GM23338 (cell line): ENCODE data around the gene PDE2A. TPM values are rescaled to one million over a fixed set of nuclear protein-coding genes. Genes with fewer than 3 reads are reported as not detected.

ENCODE experiments used
- ATAC-seq: fragments of 200-7000 bp; cut with Tn5 transposase; 3 replicates; pipeline ENCODE4 v1.9.1; 2020
- DNase-seq: peaks from one replicate; pipeline ENCODE4 v3.0.0-alpha.2; 2015; ENCODE audit warnings: low spot score
- H2AFZ ChIP-seq: fragments of 200-600 bp; sonication (generic); 2 replicates; pipeline ENCODE4 v1.8.0; 2016; ENCODE audit warnings: antibody characterized with exemption, mild to moderate bottlenecking, moderate library complexity
- H3F3A ChIP-seq: fragments of 200-600 bp; sonication (generic); replicated peaks from 2 replicates; pipeline ENCODE4 v1.8.0; 2017; ENCODE audit warnings: antibody characterized with exemption, mixed run types, low read depth
- H3K27ac ChIP-seq: fragments of 200-600 bp; sonication (generic); 2 replicates; pipeline ENCODE4 v1.6.1; 2016; ENCODE audit warnings: low read depth
- H3K27me3 ChIP-seq: fragments of 200-600 bp; sonication (generic); 2 replicates; pipeline ENCODE4 v1.8.0; 2016; ENCODE audit warnings: mild to moderate bottlenecking, mixed run types, moderate library complexity; ENCODE audit not compliant: insufficient read depth
- H3K36me3 ChIP-seq: fragments of 200-600 bp; sonication (generic); 2 replicates; pipeline ENCODE4 v1.8.0; 2016; ENCODE audit warnings: mild to moderate bottlenecking; ENCODE audit not compliant: insufficient read depth
- H3K4me1 ChIP-seq: fragments of 200-600 bp; sonication (generic); 2 replicates; pipeline ENCODE4 v1.8.0; 2016; ENCODE audit warnings: mild to moderate bottlenecking, moderate library complexity; ENCODE audit not compliant: insufficient read depth
- H3K4me2 ChIP-seq: fragments of 200-600 bp; sonication (generic); 2 replicates; pipeline ENCODE4 v1.7.1; 2017; ENCODE audit warnings: mixed run types
- H3K4me3 ChIP-seq: fragments of 200-600 bp; sonication (generic); 2 replicates; pipeline ENCODE4 v1.6.1; 2016; ENCODE audit warnings: mixed run types
- H3K79me2 ChIP-seq: fragments of 200-600 bp; sonication (generic); replicated peaks from 2 replicates; pipeline ENCODE4 v1.8.0; 2017; ENCODE audit warnings: mild to moderate bottlenecking; ENCODE audit not compliant: insufficient read depth
- H3K9me2 ChIP-seq: fragments of 200-600 bp; sonication (generic); 2 replicates; pipeline ENCODE4 v1.8.0; 2017; ENCODE audit not compliant: insufficient read depth
- H4K20me1 ChIP-seq: fragments of 200-600 bp; sonication (generic); replicated peaks from 2 replicates; pipeline ENCODE4 v1.8.0; 2017; ENCODE audit warnings: mild to moderate bottlenecking; ENCODE audit not compliant: insufficient read depth
- H3K27ac Mint-ChIP-seq: 2 replicates; pipeline ENCODE4 v1.8.0; 2020; ENCODE audit warnings: inconsistent platforms, mild to moderate bottlenecking, moderate library complexity, mixed read lengths
- H3K27me3 Mint-ChIP-seq: 3 replicates; pipeline ENCODE4 v1.8.0; 2022; ENCODE audit warnings: low read depth, mild to moderate bottlenecking, moderate library complexity, mixed read lengths, inconsistent platforms; ENCODE audit not compliant: insufficient read depth, poor library complexity
- H3K36me3 Mint-ChIP-seq: 3 replicates; pipeline ENCODE4 v1.8.0; 2021; ENCODE audit warnings: low read depth, mild to moderate bottlenecking, inconsistent platforms, moderate library complexity, mixed read lengths
- H3K4me1 Mint-ChIP-seq: 3 replicates; pipeline ENCODE4 v1.8.0; 2020; ENCODE audit warnings: mild to moderate bottlenecking, inconsistent platforms, mixed read lengths
- H3K4me3 Mint-ChIP-seq: 3 replicates; pipeline ENCODE4 v1.8.0; 2021; ENCODE audit warnings: moderate library complexity, mild to moderate bottlenecking, inconsistent platforms, mixed read lengths
- H3K9me3 Mint-ChIP-seq: 3 replicates; pipeline ENCODE4 v1.8.0; 2020; ENCODE audit warnings: moderate library complexity, mild to moderate bottlenecking, inconsistent platforms, mixed read lengths
- EZH2 ChIP-seq: fragments of 200-600 bp; sonication (generic); IDR thresholded peaks from one replicate; pipeline ENCODE4 v1.8.0; 2017; ENCODE audit warnings: antibody characterized with exemption, mild to moderate bottlenecking, low read depth; ENCODE audit not compliant: unreplicated experiment
- EZH2phosphoT487 ChIP-seq: fragments of 200-600 bp; sonication (generic); IDR thresholded peaks from one replicate; pipeline ENCODE4 v1.8.1; 2018; ENCODE audit warnings: antibody characterized with exemption; ENCODE audit not compliant: unreplicated experiment
- JUNB ChIP-seq: IDR thresholded peaks from one replicate; pipeline ENCODE4 v1.6.1; 2016; ENCODE audit warnings: antibody characterized with exemption; ENCODE audit not compliant: unreplicated experiment
- NANOG ChIP-seq: IDR thresholded peaks from 2 replicates; pipeline ENCODE4 v1.6.1; 2016; ENCODE audit warnings: antibody characterized with exemption, borderline replicate concordance
- POLR2AphosphoS5 ChIP-seq: IDR thresholded peaks from 2 replicates; pipeline ENCODE4 v1.6.1; 2016; ENCODE audit warnings: antibody characterized with exemption, low read depth
- STAT1 ChIP-seq: IDR thresholded peaks from one replicate; pipeline ENCODE4 v1.6.1; 2016; ENCODE audit warnings: antibody characterized with exemption; ENCODE audit not compliant: unreplicated experiment
- ZNF114 ChIP-seq: fragments of 250-450 bp; sonication (Bioruptor Pico); IDR thresholded peaks from 2 replicates; pipeline ENCODE4 v1.5.0; 2020; ENCODE audit warnings: mild to moderate bottlenecking, moderate library complexity
- ZNF331 ChIP-seq: fragments of 250-450 bp; sonication (Bioruptor Pico); IDR thresholded peaks from 2 replicates; pipeline ENCODE4 v1.5.0; 2020; ENCODE audit warnings: low read depth, mild to moderate bottlenecking, moderate library complexity
- polyA plus RNA-seq: library from polyadenylated mRNA; unstranded; fragments of >200 nt; fragmentation: Nextera tagmentation; extraction: Ambion mirVana; gene quantifications from 2 replicates; pipeline ENCODE4 v1.2.1, GENCODE V29; 2016
- total RNA-seq: library from RNA; depleted of rRNA; stranded (reverse); fragments of >200 nt; shearing (Covaris generic); gene quantifications from 2 replicates; pipeline ENCODE4 v1.2.3, GENCODE V29; 2014
- TF ChIP-seq, protein P1 (sequence below): fragments of 250-450 bp; sonication (Bioruptor Pico); IDR thresholded peaks from 2 replicates; pipeline ENCODE4 v1.5.0; 2020; ENCODE audit warnings: mild to moderate bottlenecking, moderate library complexity
- TF ChIP-seq, protein P2 (sequence below): IDR thresholded peaks from 2 replicates; pipeline ENCODE4 v1.6.1; 2016; ENCODE audit warnings: antibody characterized with exemption
- TF ChIP-seq, protein P3 (sequence below): IDR thresholded peaks from one replicate; pipeline ENCODE4 v1.6.1; 2018; ENCODE audit warnings: antibody characterized with exemption; ENCODE audit not compliant: unreplicated experiment
- TF ChIP-seq, protein P4 (sequence below), 2 experiments: fragments of 200-600 bp in 1 of 2; sonication (generic) in 1 of 2; conservative IDR thresholded peaks; 2 replicates each; pipeline versions ENCODE4 v1.5.1 to v1.6.1; 2016 to 2017; ENCODE audit warnings: antibody characterized with exemption in 2 of 2, low read depth in 2 of 2, mild to moderate bottlenecking in 2 of 2, moderate library complexity in 1 of 2

The PDE2A gene
- total and polyA plus RNA-seq, 2 experiments from 2014 or later: 4.3 to 16.2 TPM

DNA sequence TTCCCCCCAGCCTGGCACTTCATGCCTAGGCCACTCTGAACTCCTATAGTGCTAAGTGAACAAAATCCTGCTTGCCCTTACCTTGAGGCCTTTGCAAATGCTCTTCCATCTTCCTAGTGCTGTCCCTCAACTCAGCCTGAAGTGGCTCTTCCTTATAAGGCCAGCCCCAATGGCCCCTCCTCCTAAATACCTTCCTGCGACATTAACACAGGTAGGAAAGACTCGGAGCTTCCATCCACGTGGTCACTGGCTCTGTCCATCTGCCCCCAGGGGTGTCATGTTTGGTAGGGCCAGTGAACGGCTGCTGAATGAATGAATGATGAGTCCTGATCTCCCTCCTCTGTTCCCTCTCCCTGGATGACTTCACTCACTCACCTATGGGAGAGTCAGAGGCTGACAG, 4.2 kb downstream of the PDE2A start:
- H4K20me1 ChIP-seq: no peaks in the 10 kb centered on the region; the same call in 1 of the 2 replicates
- DNase-seq: peak; percentile 75
- no peaks in the 10 kb centered on the region for H3K36me3 ChIP-seq
- peak overlapping the region; percentile 45; the same call in 1 of the 2 replicates for H2AFZ ChIP-seq
- no peak for TF ChIP-seq POLR2AphosphoS5
- TF ChIP-seq, protein P1, sequence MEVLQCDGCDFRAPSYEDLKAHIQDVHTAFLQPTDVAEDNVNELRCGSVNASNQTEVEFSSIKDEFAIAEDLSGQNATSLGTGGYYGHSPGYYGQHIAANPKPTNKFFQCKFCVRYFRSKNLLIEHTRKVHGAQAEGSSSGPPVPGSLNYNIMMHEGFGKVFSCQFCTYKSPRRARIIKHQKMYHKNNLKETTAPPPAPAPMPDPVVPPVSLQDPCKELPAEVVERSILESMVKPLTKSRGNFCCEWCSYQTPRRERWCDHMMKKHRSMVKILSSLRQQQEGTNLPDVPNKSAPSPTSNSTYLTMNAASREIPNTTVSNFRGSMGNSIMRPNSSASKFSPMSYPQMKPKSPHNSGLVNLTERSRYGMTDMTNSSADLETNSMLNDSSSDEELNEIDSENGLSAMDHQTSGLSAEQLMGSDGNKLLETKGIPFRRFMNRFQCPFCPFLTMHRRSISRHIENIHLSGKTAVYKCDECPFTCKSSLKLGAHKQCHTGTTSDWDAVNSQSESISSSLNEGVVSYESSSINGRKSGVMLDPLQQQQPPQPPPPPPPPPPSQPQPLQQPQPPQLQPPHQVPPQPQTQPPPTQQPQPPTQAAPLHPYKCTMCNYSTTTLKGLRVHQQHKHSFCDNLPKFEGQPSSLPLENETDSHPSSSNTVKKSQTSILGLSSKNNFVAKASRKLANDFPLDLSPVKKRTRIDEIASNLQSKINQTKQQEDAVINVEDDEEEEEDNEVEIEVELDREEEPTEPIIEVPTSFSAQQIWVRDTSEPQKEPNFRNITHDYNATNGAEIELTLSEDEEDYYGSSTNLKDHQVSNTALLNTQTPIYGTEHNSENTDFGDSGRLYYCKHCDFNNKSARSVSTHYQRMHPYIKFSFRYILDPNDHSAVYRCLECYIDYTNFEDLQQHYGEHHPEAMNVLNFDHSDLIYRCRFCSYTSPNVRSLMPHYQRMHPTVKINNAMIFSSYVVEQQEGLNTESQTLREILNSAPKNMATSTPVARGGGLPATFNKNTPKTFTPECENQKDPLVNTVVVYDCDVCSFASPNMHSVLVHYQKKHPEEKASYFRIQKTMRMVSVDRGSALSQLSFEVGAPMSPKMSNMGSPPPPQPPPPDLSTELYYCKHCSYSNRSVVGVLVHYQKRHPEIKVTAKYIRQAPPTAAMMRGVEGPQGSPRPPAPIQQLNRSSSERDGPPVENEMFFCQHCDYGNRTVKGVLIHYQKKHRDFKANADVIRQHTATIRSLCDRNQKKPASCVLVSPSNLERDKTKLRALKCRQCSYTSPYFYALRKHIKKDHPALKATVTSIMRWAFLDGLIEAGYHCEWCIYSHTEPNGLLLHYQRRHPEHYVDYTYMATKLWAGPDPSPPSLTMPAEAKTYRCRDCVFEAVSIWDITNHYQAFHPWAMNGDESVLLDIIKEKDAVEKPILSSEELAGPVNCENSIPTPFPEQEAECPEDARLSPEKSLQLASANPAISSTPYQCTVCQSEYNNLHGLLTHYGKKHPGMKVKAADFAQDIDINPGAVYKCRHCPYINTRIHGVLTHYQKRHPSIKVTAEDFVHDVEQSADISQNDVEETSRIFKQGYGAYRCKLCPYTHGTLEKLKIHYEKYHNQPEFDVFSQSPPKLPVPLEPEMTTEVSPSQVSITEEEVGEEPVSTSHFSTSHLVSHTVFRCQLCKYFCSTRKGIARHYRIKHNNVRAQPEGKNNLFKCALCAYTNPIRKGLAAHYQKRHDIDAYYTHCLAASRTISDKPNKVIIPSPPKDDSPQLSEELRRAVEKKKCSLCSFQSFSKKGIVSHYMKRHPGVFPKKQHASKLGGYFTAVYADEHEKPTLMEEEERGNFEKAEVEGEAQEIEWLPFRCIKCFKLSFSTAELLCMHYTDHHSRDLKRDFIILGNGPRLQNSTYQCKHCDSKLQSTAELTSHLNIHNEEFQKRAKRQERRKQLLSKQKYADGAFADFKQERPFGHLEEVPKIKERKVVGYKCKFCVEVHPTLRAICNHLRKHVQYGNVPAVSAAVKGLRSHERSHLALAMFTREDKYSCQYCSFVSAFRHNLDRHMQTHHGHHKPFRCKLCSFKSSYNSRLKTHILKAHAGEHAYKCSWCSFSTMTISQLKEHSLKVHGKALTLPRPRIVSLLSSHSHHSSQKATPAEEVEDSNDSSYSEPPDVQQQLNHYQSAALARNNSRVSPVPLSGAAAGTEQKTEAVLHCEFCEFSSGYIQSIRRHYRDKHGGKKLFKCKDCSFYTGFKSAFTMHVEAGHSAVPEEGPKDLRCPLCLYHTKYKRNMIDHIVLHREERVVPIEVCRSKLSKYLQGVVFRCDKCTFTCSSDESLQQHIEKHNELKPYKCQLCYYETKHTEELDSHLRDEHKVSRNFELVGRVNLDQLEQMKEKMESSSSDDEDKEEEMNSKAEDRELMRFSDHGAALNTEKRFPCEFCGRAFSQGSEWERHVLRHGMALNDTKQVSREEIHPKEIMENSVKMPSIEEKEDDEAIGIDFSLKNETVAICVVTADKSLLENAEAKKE (CRISPR knock-in tag): no peak
- no peak for TF ChIP-seq ZNF331 (CRISPR knock-in tag)
- TF ChIP-seq NANOG: no peak
- no peak for TF ChIP-seq STAT1
- TF ChIP-seq EZH2phosphoT487: no peak
- no peak for TF ChIP-seq ZNF114 (CRISPR knock-in tag)
- TF ChIP-seq, protein P2, sequence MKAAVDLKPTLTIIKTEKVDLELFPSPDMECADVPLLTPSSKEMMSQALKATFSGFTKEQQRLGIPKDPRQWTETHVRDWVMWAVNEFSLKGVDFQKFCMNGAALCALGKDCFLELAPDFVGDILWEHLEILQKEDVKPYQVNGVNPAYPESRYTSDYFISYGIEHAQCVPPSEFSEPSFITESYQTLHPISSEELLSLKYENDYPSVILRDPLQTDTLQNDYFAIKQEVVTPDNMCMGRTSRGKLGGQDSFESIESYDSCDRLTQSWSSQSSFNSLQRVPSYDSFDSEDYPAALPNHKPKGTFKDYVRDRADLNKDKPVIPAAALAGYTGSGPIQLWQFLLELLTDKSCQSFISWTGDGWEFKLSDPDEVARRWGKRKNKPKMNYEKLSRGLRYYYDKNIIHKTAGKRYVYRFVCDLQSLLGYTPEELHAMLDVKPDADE: no peak
- TF ChIP-seq JUNB: no peak
- TF ChIP-seq, protein P3, sequence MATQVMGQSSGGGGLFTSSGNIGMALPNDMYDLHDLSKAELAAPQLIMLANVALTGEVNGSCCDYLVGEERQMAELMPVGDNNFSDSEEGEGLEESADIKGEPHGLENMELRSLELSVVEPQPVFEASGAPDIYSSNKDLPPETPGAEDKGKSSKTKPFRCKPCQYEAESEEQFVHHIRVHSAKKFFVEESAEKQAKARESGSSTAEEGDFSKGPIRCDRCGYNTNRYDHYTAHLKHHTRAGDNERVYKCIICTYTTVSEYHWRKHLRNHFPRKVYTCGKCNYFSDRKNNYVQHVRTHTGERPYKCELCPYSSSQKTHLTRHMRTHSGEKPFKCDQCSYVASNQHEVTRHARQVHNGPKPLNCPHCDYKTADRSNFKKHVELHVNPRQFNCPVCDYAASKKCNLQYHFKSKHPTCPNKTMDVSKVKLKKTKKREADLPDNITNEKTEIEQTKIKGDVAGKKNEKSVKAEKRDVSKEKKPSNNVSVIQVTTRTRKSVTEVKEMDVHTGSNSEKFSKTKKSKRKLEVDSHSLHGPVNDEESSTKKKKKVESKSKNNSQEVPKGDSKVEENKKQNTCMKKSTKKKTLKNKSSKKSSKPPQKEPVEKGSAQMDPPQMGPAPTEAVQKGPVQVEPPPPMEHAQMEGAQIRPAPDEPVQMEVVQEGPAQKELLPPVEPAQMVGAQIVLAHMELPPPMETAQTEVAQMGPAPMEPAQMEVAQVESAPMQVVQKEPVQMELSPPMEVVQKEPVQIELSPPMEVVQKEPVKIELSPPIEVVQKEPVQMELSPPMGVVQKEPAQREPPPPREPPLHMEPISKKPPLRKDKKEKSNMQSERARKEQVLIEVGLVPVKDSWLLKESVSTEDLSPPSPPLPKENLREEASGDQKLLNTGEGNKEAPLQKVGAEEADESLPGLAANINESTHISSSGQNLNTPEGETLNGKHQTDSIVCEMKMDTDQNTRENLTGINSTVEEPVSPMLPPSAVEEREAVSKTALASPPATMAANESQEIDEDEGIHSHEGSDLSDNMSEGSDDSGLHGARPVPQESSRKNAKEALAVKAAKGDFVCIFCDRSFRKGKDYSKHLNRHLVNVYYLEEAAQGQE: no peak
- TF ChIP-seq, protein P4, sequence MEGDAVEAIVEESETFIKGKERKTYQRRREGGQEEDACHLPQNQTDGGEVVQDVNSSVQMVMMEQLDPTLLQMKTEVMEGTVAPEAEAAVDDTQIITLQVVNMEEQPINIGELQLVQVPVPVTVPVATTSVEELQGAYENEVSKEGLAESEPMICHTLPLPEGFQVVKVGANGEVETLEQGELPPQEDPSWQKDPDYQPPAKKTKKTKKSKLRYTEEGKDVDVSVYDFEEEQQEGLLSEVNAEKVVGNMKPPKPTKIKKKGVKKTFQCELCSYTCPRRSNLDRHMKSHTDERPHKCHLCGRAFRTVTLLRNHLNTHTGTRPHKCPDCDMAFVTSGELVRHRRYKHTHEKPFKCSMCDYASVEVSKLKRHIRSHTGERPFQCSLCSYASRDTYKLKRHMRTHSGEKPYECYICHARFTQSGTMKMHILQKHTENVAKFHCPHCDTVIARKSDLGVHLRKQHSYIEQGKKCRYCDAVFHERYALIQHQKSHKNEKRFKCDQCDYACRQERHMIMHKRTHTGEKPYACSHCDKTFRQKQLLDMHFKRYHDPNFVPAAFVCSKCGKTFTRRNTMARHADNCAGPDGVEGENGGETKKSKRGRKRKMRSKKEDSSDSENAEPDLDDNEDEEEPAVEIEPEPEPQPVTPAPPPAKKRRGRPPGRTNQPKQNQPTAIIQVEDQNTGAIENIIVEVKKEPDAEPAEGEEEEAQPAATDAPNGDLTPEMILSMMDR (conservative IDR thresholded peaks at IDR 0.05; ENCODE audit: low read depth in 2 of 2): no peak
- no peak for TF ChIP-seq EZH2
- no peaks in the 10 kb centered on the region for H3K9me2 ChIP-seq
- peaks cover 17% of the 10 kb centered on the region for H3K9me3 Mint-ChIP-seq
- H3K27ac ChIP-seq: no peak overlapping the region
- peaks cover 29% of the 10 kb centered on the region for H3K4me1 ChIP-seq
- H3F3A ChIP-seq: no peaks in the 10 kb centered on the region
- H3K4me3 ChIP-seq: no peak overlapping the region
- peaks cover 32% of the 10 kb centered on the region for H3K4me1 Mint-ChIP-seq
- H3K27me3 ChIP-seq: peaks cover 28% of the 10 kb centered on the region
- H3K27me3 Mint-ChIP-seq: peaks cover 27% of the 10 kb centered on the region
- peaks cover 18% of the 10 kb centered on the region for H3K36me3 Mint-ChIP-seq
- peak overlapping the region; percentile 64 for H3K4me2 ChIP-seq
- peak; percentile 16 for ATAC-seq
- no peak overlapping the region for H3K27ac Mint-ChIP-seq
- H3K4me3 Mint-ChIP-seq: no peak overlapping the region
- H3K79me2 ChIP-seq: no peaks in the 10 kb centered on the region
